Esophagus squamous epithelium (tissue), 5 donors: Measurements from ENCODE around the gene AGT. TPM values are rescaled to one million over a fixed set of nuclear protein-coding genes. Genes with fewer than 3 reads are reported as not detected.
"Not testable (repeated sequence)": the region's sequence is repeated elsewhere in the genome, so short reads cannot be mapped to it uniquely, and the experiment has no call there.

Experiments
- DNase-seq: peaks from one replicate; lab custom pipeline; 2025; lab: John Stamatoyannopoulos, UW
- H3K27ac ChIP-seq, 4 donors: fragments of 200-600 bp; sonication (generic); one replicate each; pipeline ENCODE4 v1.5.1; 2016 to 2019; ENCODE audit warnings: mild to moderate bottlenecking in 1 of 4
- H3K27me3 ChIP-seq, 4 donors: fragments of 200-600 bp; sonication (generic); 1 replicate in 3 of 4; 2 replicates in 1 of 4; pipeline versions ENCODE4 v1.5.1 to v1.6.0; 2017 to 2021; ENCODE audit warnings: antibody characterized with exemption in 1 of 4
- H3K36me3 ChIP-seq, 3 donors: fragments of 200-600 bp; sonication (generic); one replicate each; pipeline ENCODE4 v1.5.1; 2016 to 2019
- H3K4me1 ChIP-seq, 3 donors: fragments of 200-600 bp; sonication (generic); one replicate each; pipeline ENCODE4 v1.5.1; 2017 to 2019
- H3K4me3 ChIP-seq, 4 donors: fragments of 200-600 bp; sonication (generic); 1 replicate in 3 of 4; 2 replicates in 1 of 4; pipeline ENCODE4 v1.5.1; 2016 to 2019; ENCODE audit warnings: mild to moderate bottlenecking in 2 of 4, moderate library complexity in 1 of 4
- H3K9me3 ChIP-seq, 3 donors: fragments of 200-600 bp; sonication (generic); one replicate each; pipeline ENCODE4 v1.5.1; 2016 to 2019
- POLR2A ChIP-seq, 4 donors: fragments of 450-650 bp; IDR thresholded peaks; one replicate each; pipeline ENCODE4 v1.6.1; 2017; ENCODE audit warnings: antibody characterized with exemption in 4 of 4, mild to moderate bottlenecking in 4 of 4, moderate library complexity in 3 of 4
- WGBS, 2 donors: methylation state at CpG; one replicate each; pipeline ENCODE4 v1.1.5; 2018; 5-methylcytosine and 5-hydroxymethylcytosine counted together
- intact Hi-C: fragments of 100-400 bp; cut with DNase I; formaldehyde crosslinking; loops from one replicate; pipeline ENCODE4 v1.15.0; 2022
- total RNA-seq, 4 donors: library from RNA; depleted of rRNA; stranded (reverse); fragments of >200 nt; gene quantifications; one replicate each; pipeline ENCODE4 v1.1.0, GENCODE V29; 2016
- TF ChIP-seq, protein P1 (sequence below), 6 experiments: fragments of 450-650 bp in 4 of 6; fragments of 200-600 bp in 2 of 6; sonication (generic) in 2 of 6; IDR thresholded peaks; one replicate each; pipeline ENCODE4 v1.5.1; 2016 to 2019; ENCODE audit warnings: antibody characterized with exemption in 6 of 6, mild to moderate bottlenecking in 4 of 6, moderate library complexity in 4 of 6
- donor health status: DM: yes; HTN: yes; CAD: no.

The AGT gene
- total RNA-seq, 4 donors from 2014 or later, result 0.21 to 0.95 (median 0.40) TPM; not detected in 1

DNA sequence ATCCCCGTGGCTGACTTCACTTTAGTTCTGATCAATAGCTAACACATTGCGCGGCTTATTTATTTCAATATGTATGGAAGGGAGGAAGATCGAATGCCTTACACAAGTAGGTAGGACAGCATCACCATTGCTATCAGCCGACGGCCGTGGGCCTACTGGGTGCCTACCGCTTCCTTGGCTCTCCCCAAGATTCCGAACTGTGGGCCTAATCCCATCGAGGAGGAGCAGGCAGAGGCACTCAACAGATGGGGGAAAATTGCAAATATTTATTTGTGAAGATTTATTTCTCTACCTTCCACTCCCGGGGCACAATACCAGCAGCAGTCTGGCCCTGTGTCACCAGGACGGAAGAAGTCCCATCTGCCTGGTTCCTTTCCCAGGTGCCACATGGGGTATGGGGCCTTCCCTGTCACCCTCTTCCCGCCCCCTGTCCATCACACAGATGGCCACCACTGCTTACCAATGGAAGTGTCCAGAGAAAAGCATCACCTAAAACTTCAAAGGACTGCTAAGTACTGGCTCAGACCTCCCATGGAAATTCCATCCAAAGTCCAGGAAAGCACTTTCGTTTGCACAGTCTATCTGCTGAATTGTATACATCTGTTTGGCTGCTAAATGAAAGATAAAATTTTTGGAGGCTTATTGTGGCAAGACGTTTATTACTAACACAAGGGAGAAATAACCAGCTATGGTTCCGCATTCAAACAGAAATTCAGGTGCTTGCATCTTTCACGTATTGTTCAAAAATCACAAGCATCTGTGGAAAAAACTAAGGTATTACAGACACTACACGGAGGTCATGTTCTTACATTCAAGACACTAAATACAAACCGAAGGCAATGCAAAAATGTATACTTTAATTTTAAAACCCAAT is 11.8 kb downstream of the AGT start:
- no peak for DNase-seq
- H3K4me3 ChIP-seq, result no peak overlapping the region
- H3K4me1 ChIP-seq, result no peaks in the 10 kb centered on the region
- TF ChIP-seq, protein P1, sequence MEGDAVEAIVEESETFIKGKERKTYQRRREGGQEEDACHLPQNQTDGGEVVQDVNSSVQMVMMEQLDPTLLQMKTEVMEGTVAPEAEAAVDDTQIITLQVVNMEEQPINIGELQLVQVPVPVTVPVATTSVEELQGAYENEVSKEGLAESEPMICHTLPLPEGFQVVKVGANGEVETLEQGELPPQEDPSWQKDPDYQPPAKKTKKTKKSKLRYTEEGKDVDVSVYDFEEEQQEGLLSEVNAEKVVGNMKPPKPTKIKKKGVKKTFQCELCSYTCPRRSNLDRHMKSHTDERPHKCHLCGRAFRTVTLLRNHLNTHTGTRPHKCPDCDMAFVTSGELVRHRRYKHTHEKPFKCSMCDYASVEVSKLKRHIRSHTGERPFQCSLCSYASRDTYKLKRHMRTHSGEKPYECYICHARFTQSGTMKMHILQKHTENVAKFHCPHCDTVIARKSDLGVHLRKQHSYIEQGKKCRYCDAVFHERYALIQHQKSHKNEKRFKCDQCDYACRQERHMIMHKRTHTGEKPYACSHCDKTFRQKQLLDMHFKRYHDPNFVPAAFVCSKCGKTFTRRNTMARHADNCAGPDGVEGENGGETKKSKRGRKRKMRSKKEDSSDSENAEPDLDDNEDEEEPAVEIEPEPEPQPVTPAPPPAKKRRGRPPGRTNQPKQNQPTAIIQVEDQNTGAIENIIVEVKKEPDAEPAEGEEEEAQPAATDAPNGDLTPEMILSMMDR (IDR thresholded peaks at IDR 0.05), result no peak
- no peak for TF ChIP-seq POLR2A (IDR thresholded peaks at IDR 0.05)
- intact Hi-C loops, result no loop called here
- no peaks in the 10 kb centered on the region for H3K36me3 ChIP-seq
- H3K27ac ChIP-seq, result no peak overlapping the region
- H3K9me3 ChIP-seq, result no peaks in the 10 kb centered on the region
- H3K27me3 ChIP-seq, result no peaks in the 10 kb centered on the region
- 81 to 84% methylated on average over 18 to 19 of the region's 19 CpGs for WGBS, 2 donors

- intact Hi-C loops, result no loop called here
- TF ChIP-seq, protein P1 (IDR thresholded peaks at IDR 0.05), result no peak
- TF ChIP-seq POLR2A (IDR thresholded peaks at IDR 0.05), result no peak
- no peak overlapping the region for H3K4me3 ChIP-seq
- H3K27me3 ChIP-seq, result no peaks in the 10 kb centered on the region
- H3K36me3 ChIP-seq, result no peaks in the 10 kb centered on the region
- no peak for DNase-seq
- no peaks in the 10 kb centered on the region for H3K9me3 ChIP-seq
- H3K27ac ChIP-seq, result no peak overlapping the region
- no peaks in the 10 kb centered on the region for H3K4me1 ChIP-seq
- 85 to 87% methylated on average over 14 to 17 of the region's 17 CpGs for WGBS, 2 donors
Observed at GRCh38 chr1:230701434-230701833, 12.5 kb downstream of the AGT start.

DNA sequence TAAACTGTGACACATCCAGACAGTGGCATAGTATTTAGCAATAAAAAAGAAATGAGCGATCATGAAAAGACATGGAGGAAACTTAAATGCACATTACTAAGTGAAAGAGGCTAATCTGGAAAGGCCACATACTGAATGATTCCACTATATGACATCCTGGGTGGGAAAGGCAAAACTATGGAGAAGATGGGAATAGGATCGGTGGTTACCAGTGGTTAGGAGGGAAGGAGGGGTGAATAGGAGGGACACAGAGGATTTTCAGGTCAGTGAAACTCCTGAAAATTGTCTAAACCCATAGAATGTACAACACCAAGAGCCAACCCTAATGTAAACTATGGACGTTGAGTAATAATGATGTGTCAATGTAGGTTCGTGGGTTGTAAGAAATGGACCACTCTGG is 13.8 kb downstream of the AGT start:
- no peak overlapping the region for H3K27ac ChIP-seq
- intact Hi-C loops, result no loop called here

DNA sequence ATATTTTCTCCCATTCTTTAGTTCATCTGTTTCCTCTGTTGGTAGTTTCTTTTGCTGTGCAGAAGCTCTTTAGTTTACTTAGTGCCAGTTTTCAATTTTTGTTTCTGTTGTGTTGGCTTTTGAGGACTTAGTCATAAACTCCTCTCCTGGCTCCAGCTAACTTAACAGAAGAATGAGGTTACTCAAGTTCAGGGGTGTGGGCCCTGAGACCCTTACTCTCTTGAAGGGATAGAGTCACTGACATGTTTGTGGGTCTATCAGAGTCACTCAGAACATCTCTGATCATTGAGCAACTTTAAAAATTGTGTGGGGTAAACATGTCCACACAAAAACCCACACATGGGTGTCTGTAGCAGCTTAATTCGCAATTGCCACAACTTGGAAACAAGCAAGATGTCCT is 14.2 kb downstream of the AGT start:
- no peaks in the 10 kb centered on the region for H3K9me3 ChIP-seq
- H3K4me1 ChIP-seq, result no peaks in the 10 kb centered on the region
- no peak overlapping the region for H3K4me3 ChIP-seq
- H3K27me3 ChIP-seq, result no peaks in the 10 kb centered on the region
- DNase-seq, result no peak
- 89 to 92% methylated on average over 1 of the region's 1 CpG for WGBS, 2 donors
- peaks cover 0 to 2% (median 0%) of the 10 kb centered on the region in 3 donors for H3K36me3 ChIP-seq
- TF ChIP-seq POLR2A (IDR thresholded peaks at IDR 0.05), result no peak
- TF ChIP-seq, protein P1 (IDR thresholded peaks at IDR 0.05), result no peak
- no peak overlapping the region for H3K27ac ChIP-seq
- intact Hi-C loops, result no loop called here

More for the DNA sequence above, 13.8 kb downstream of the AGT start:
- H3K27me3 ChIP-seq, result no peaks in the 10 kb centered on the region
- 69 to 71% methylated on average over 4 of the region's 4 CpGs for WGBS, 2 donors
- no peak for DNase-seq
- H3K36me3 ChIP-seq, result no peaks in the 10 kb centered on the region
- TF ChIP-seq, protein P1 (IDR thresholded peaks at IDR 0.05), result no peak
- no peak for TF ChIP-seq POLR2A (IDR thresholded peaks at IDR 0.05)
- no peaks in the 10 kb centered on the region for H3K4me1 ChIP-seq
- no peaks in the 10 kb centered on the region for H3K9me3 ChIP-seq
- no peak overlapping the region for H3K4me3 ChIP-seq

DNA sequence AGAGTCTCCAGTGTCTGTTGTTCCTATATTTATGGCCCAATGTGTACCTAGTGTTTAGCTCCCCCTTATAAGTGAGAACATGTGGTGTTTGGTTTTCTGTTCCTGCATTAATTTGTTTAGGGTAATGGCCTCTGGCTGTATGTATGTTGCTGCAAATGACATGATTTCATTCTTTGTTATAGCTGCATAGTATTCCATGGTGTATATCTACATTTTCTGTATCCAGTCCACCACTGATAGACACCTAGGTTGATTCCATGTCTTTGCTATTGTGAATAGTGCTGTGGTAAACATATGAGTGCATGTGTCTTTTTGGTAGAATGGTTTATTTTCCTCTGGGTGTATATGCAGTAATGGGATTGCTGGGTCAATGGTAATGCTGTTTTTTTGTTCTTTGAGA is 15.0 kb downstream of the AGT start:
- H3K4me1 ChIP-seq, DNase-seq, H3K4me3 ChIP-seq, H3K27ac ChIP-seq, H3K36me3 ChIP-seq, H3K27me3 ChIP-seq, H3K9me3 ChIP-seq, intact Hi-C loops: not testable (repeated sequence)
